SK-N-SH (cell line): ENCODE data around the gene VWF. TPM values are rescaled to one million over a fixed set of nuclear protein-coding genes. Genes with fewer than 3 reads are reported as not detected.

Experiments used
- CTCF ChIA-PET: fragments of 300-600, 350-600 bp; formaldehyde crosslinking; extraction: SDS; loops from one replicate; lab custom pipeline; 2021; lab: Yijun Ruan, JAX
- POLR2A ChIA-PET: fragments of 350-600 bp; sonication (Branson Sonifier 250); formaldehyde crosslinking; extraction: SDS; loops from one replicate; lab custom pipeline; 2020; ENCODE audit warnings: antibody characterized with exemption, inconsistent platforms; lab: Yijun Ruan, JAX
- DNase-seq: peaks from one replicate; pipeline ENCODE4 v3.0.0; 2012
- H2AFZ ChIP-seq: fragments of 200-600 bp; sonication (generic); 2 replicates; pipeline ENCODE4 v1.8.1; 2016; ENCODE audit warnings: antibody characterized with exemption, mild to moderate bottlenecking, low read depth
- H3F3A ChIP-seq: fragments of 200-600 bp; sonication (generic); replicated peaks from 2 replicates; pipeline ENCODE3; 2016; ENCODE audit warnings: antibody characterized with exemption, mild to moderate bottlenecking; ENCODE audit not compliant: insufficient read depth
- H3K27ac ChIP-seq, 2 experiments: fragments of 200-500 bp in 1 of 2; fragments of 200-600 bp in 1 of 2; sonication (Bioruptor generic) in 1 of 2; sonication (generic), shearing (Covaris generic) in 1 of 2; 2 replicates each; pipeline versions ENCODE4 v1.5.1 to v1.6.1; 2014 to 2016; ENCODE audit warnings: low read depth in 2 of 2, inconsistent platforms in 1 of 2, low read length in 1 of 2, mild to moderate bottlenecking in 1 of 2, mixed read lengths in 1 of 2
- H3K27me3 ChIP-seq: fragments of 200-600 bp; sonication (generic), shearing (Covaris generic); 2 replicates; pipeline ENCODE4 v1.6.1; 2016; ENCODE audit warnings: mixed run types; ENCODE audit not compliant: insufficient read depth
- H3K36me3 ChIP-seq, 2 experiments: fragments of 200-500 bp in 1 of 2; fragments of 200-600 bp in 1 of 2; sonication (Bioruptor generic) in 1 of 2; sonication (generic) in 1 of 2; replicated peaks in 1 of 2; 2 replicates each; pipeline versions ENCODE3 to v1.5.1; 2014 to 2016; ENCODE audit warnings: low read length in 1 of 2, mild to moderate bottlenecking in 1 of 2; ENCODE audit not compliant: insufficient read depth in 2 of 2, control insufficient read depth in 1 of 2
- H3K4me1 ChIP-seq, 2 experiments: fragments of 200-500 bp in 1 of 2; fragments of 200-600 bp in 1 of 2; sonication (Bioruptor generic) in 1 of 2; sonication (generic), shearing (Covaris generic) in 1 of 2; 2 replicates each; pipeline versions ENCODE4 v1.5.1 to v1.6.1; 2014 to 2016; ENCODE audit warnings: low read depth in 1 of 2, low read length in 1 of 2, mixed run types in 1 of 2; ENCODE audit not compliant: insufficient read depth in 2 of 2, control insufficient read depth in 1 of 2
- H3K4me2 ChIP-seq: fragments of 200-600 bp; sonication (generic), shearing (Covaris generic); 2 replicates; pipeline ENCODE4 v1.6.1; 2017; ENCODE audit warnings: mixed run types
- H3K4me3 ChIP-seq, 2 experiments: fragments of 200-500 bp in 1 of 2; fragments of 200-600 bp in 1 of 2; sonication (Bioruptor generic) in 1 of 2; sonication (generic), shearing (Covaris generic) in 1 of 2; 2 replicates each; pipeline versions ENCODE4 v1.5.1 to v1.8.1; 2014 to 2016; ENCODE audit warnings: low read depth in 2 of 2, inconsistent platforms in 1 of 2, low read length in 1 of 2, mild to moderate bottlenecking in 1 of 2, mixed read lengths in 1 of 2, moderate library complexity in 1 of 2
- H3K79me2 ChIP-seq: fragments of 200-600 bp; sonication (generic); 2 replicates; pipeline ENCODE4 v1.8.1; 2017; ENCODE audit warnings: mild to moderate bottlenecking; ENCODE audit not compliant: insufficient read depth
- H3K9ac ChIP-seq: fragments of 200-600 bp; sonication (generic); 2 replicates; pipeline ENCODE4 v1.6.1; 2017; ENCODE audit warnings: mixed run types
- H3K9me2 ChIP-seq: fragments of 200-600 bp; sonication (generic); 2 replicates; pipeline ENCODE4 v1.6.1; 2017; ENCODE audit warnings: mixed run types
- H3K9me3 ChIP-seq: fragments of 200-600 bp; sonication (generic); 2 replicates; pipeline ENCODE4 v1.6.1; 2017; ENCODE audit warnings: mixed run types, mild to moderate bottlenecking, moderate library complexity
- H4K20me1 ChIP-seq: fragments of 200-600 bp; sonication (generic); 2 replicates; pipeline ENCODE4 v1.6.1; 2017; ENCODE audit warnings: mild to moderate bottlenecking, mixed run types; ENCODE audit not compliant: insufficient read depth
- CHD2 ChIP-seq: fragments of 150-350 bp; IDR thresholded peaks from 2 replicates; pipeline ENCODE4 v1.6.1; 2018; ENCODE audit warnings: low read length; ENCODE audit not compliant: partially characterized antibody
- CTCF ChIP-seq: fragments of 200-600 bp; sonication (generic); IDR thresholded peaks from 2 replicates; pipeline ENCODE4 v1.6.1; 2017; ENCODE audit warnings: antibody characterized with exemption, mild to moderate bottlenecking, moderate library complexity
- ELF1 ChIP-seq: IDR thresholded peaks from 2 replicates; pipeline ENCODE4 v1.4.0; 2012
- EP300 ChIP-seq, 2 experiments: IDR thresholded peaks; 2 replicates each; pipeline versions ENCODE4 v1.4.0 to v1.6.1; 2012; ENCODE audit warnings: borderline replicate concordance in 1 of 2, low read depth in 1 of 2, low read length in 1 of 2
- FOSL2 ChIP-seq: IDR thresholded peaks from 2 replicates; pipeline ENCODE4 v1.4.0; 2012; ENCODE audit warnings: low read depth, mild to moderate bottlenecking, moderate library complexity, borderline replicate concordance
- FOXJ3 ChIP-seq: sonication (generic); formaldehyde crosslinking; IDR thresholded peaks from 2 replicates; pipeline ENCODE4 v1.5.1; 2020; ENCODE audit warnings: mild to moderate bottlenecking, missing genetic modification reagents
- GABPA ChIP-seq: IDR thresholded peaks from 2 replicates; pipeline ENCODE4 v1.4.0; 2012; ENCODE audit warnings: low read depth, mild to moderate bottlenecking
- IRF3 ChIP-seq: fragments of 150-350 bp; IDR thresholded peaks from 2 replicates; pipeline ENCODE4 v1.6.1; 2016; ENCODE audit warnings: mild to moderate bottlenecking, low read depth, low read length
- MEF2A ChIP-seq: IDR thresholded peaks from 2 replicates; pipeline ENCODE4 v1.4.0; 2012; ENCODE audit warnings: low read depth, borderline replicate concordance
- MXI1 ChIP-seq: IDR thresholded peaks from 2 replicates; pipeline ENCODE4 v1.6.1; 2012; ENCODE audit warnings: mild to moderate bottlenecking, low read depth, low read length, improper control_type of control experiment
- NRF1 ChIP-seq: IDR thresholded peaks from 2 replicates; pipeline ENCODE4 v1.6.1; 2012; ENCODE audit warnings: low read depth, mild to moderate bottlenecking, low read length
- PBX3 ChIP-seq: IDR thresholded peaks from 2 replicates; pipeline ENCODE4; 2012
- RFX5 ChIP-seq: IDR thresholded peaks from 2 replicates; pipeline ENCODE4 v1.6.1; 2012; ENCODE audit warnings: mild to moderate bottlenecking, improper control_type of control experiment, low read length
- TAF1 ChIP-seq: IDR thresholded peaks from 2 replicates; pipeline ENCODE4 v1.6.1; 2012; ENCODE audit warnings: low read depth, mild to moderate bottlenecking, low read length, moderate library complexity, borderline replicate concordance
- USF2 ChIP-seq: fragments of 150-350 bp; IDR thresholded peaks from 2 replicates; pipeline ENCODE4 v1.6.1; 2017; ENCODE audit warnings: antibody characterized with exemption, low read length, low read depth, borderline replicate concordance
- ZBTB33 ChIP-seq: IDR thresholded peaks from 2 replicates; pipeline ENCODE4 v1.4.0; 2012; ENCODE audit warnings: low read depth, borderline replicate concordance
- WGBS: methylation state at CpG from one replicate; pipeline ENCODE4 v1.1.6; 2017; ENCODE audit warnings: low lambda C conversion rate; 5-methylcytosine and 5-hydroxymethylcytosine counted together
- polyA plus RNA-seq, 3 experiments: library from polyadenylated mRNA; depleted of rRNA; stranded (reverse); fragments of >200 nt; gene quantifications; 2 replicates each; pipeline ENCODE4 v1.2.3, GENCODE V29; 2012

Gene VWF
- polyA plus RNA-seq, 1 of the 3 experiments (the other 2 are of a cell fraction) = 0.12 TPM

GRCh38 chr12:5923751-5924150 is 200.7 kb downstream of the VWF start:
- Histone ChIP-seq H4K20me1 (no peaks in the 10 kb centered on the region), H3K79me2 (no peaks in the 10 kb centered on the region), H3K9ac (no peak overlapping the region), H3K27ac (no peak overlapping the region), H3K4me3 (no peak overlapping the region), H2AFZ (no peak overlapping the region), H3K27me3 (peaks cover 12% of the 10 kb centered on the region; the same call in 1 of the 2 replicates), H3F3A (no peaks in the 10 kb centered on the region), H3K9me2 (no peaks in the 10 kb centered on the region)
- WGBS = 23% methylated on average over 5 of the region's 5 CpGs
- POLR2A ChIA-PET = no interaction called here
- DNase-seq = no peak
- CTCF ChIA-PET = no interaction called here
- no peak for TF ChIP-seq USF2
- TF ChIP-seq CTCF = no peak
- no peak for TF ChIP-seq MEF2A
- TF ChIP-seq IRF3 = no peak
- TF ChIP-seq NRF1 = no peak
- TF ChIP-seq FOSL2 = no peak
- TF ChIP-seq MXI1 = no peak
- no peak for TF ChIP-seq TAF1
- no peak for TF ChIP-seq CHD2
- no peak for TF ChIP-seq PBX3
- TF ChIP-seq, all 33 proteins: peak for 0
- no peaks in the 10 kb centered on the region for H3K36me3 ChIP-seq
- H3K4me1 ChIP-seq = no peaks in the 10 kb centered on the region
- H3K4me2 ChIP-seq = no peak overlapping the region
- H3K9me3 ChIP-seq = no peaks in the 10 kb centered on the region

- ChIA-PET CTCF (no interaction called here), POLR2A (no interaction called here)
- no peaks in the 10 kb centered on the region for H3F3A ChIP-seq
- no peak overlapping the region for H3K4me2 ChIP-seq
- H4K20me1 ChIP-seq = no peaks in the 10 kb centered on the region
- no peaks in the 10 kb centered on the region for H3K4me1 ChIP-seq
- H2AFZ ChIP-seq = no peak overlapping the region
- no peak overlapping the region for H3K27ac ChIP-seq
- DNase-seq = no peak
- peaks cover 12% of the 10 kb centered on the region; the same call in 1 of the 2 replicates for H3K27me3 ChIP-seq
- H3K9ac ChIP-seq = no peak overlapping the region
- H3K36me3 ChIP-seq = no peaks in the 10 kb centered on the region
- H3K79me2 ChIP-seq = no peaks in the 10 kb centered on the region
- 36% methylated on average over 12 of the region's 14 CpGs for WGBS
- no peak overlapping the region for H3K4me3 ChIP-seq
- no peaks in the 10 kb centered on the region for H3K9me2 ChIP-seq
- no peaks in the 10 kb centered on the region for H3K9me3 ChIP-seq
- TF ChIP-seq PBX3 (no peak), FOXJ3 (no peak), EP300 (IDR thresholded peaks at IDR 0.05; ENCODE audit: borderline replicate concordance in 1 of 2, low read depth in 1 of 2, low read length in 1 of 2) (no peak), MEF2A (no peak), CHD2 (no peak), ELF1 (no peak), RFX5 (no peak), GABPA (no peak), ZBTB33 (no peak), MXI1 (no peak), FOSL2 (no peak), USF2 (no peak), TAF1 (no peak)
Measured at GRCh38 chr12:5923043-5923605, 201.3 kb downstream of the VWF start.
